B cell (primary cell): ENCODE measurements around the gene SLC41A3. TPM values are rescaled to one million over a fixed set of nuclear protein-coding genes. Genes with fewer than 3 reads are reported as not detected.

ENCODE experiments used
- ATAC-seq: fragments of 200-7000 bp; cut with Tn5 transposase; one replicate; pipeline ENCODE4 v1.10.0; 2021; ENCODE audit warnings: low read depth, mild to moderate bottlenecking, moderate number of reproducible peaks, moderate library complexity
- CTCF ChIA-PET: fragments of 350-600 bp; sonication (Branson Sonifier 250); formaldehyde crosslinking; loops from one replicate; lab custom pipeline; 2021; ENCODE audit warnings: antibody characterized with exemption, inconsistent platforms; lab: Charles Lee
- POLR2A ChIA-PET: fragments of 350-600 bp; sonication (Branson Sonifier 250); formaldehyde crosslinking; loops from one replicate; lab custom pipeline; 2021; ENCODE audit warnings: antibody characterized with exemption; lab: Charles Lee
- DNase-seq: peaks from one replicate; pipeline ENCODE4 v3.0.0; 2013
- H2AFZ ChIP-seq: 2 replicates; pipeline ENCODE4 v1.6.1; 2012; ENCODE audit warnings: mild to moderate bottlenecking, low read depth, low read length; ENCODE audit not compliant: insufficient read depth, poor library complexity, severe bottlenecking
- H3K27ac ChIP-seq, 2 donors: 1 replicate in 1 of 2; 2 replicates in 1 of 2; pipeline ENCODE4 v1.5.1; 2012 to 2013; ENCODE audit warnings: low read length in 2 of 2, mild to moderate bottlenecking in 2 of 2, moderate library complexity in 1 of 2
- H3K27me3 ChIP-seq, 4 experiments: fragments of 200-600 bp in 1 of 4; sonication (generic) in 1 of 4; replicated peaks in 1 of 4; 1 replicate in 2 of 4; 2 replicates in 2 of 4; pipeline versions ENCODE4 v1.6.1 to v1.7.0; 2013 to 2016; ENCODE audit warnings: low read length in 3 of 4, mild to moderate bottlenecking in 2 of 4, mixed read lengths in 1 of 4, moderate library complexity in 1 of 4; ENCODE audit not compliant: insufficient read depth in 4 of 4, control insufficient read depth in 3 of 4; ENCODE audit errors: control extremely low read depth in 1 of 4
- H3K36me3 ChIP-seq, 2 experiments: replicated peaks in 1 of 2; 1 replicate in 1 of 2; 2 replicates in 1 of 2; pipeline versions ENCODE4 v1.6.1 to v1.7.1; 2013; ENCODE audit warnings: low read length in 1 of 2; ENCODE audit not compliant: insufficient read depth in 2 of 2, control insufficient read depth in 1 of 2; ENCODE audit errors: control extremely low read depth in 1 of 2, extremely low read depth in 1 of 2
- H3K4me1 ChIP-seq, 2 donors: fragments of 200-600 bp in 1 of 2; sonication (generic) in 1 of 2; 1 replicate in 1 of 2; 2 replicates in 1 of 2; pipeline versions ENCODE4 v1.5.1 to v1.6.1; 2013 to 2017; ENCODE audit warnings: low read length in 2 of 2; ENCODE audit not compliant: control insufficient read depth in 2 of 2, insufficient read depth in 2 of 2
- H3K4me2 ChIP-seq: replicated peaks from 2 replicates; pipeline ENCODE3; 2012; ENCODE audit warnings: mild to moderate bottlenecking, low read depth, low read length; ENCODE audit not compliant: poor library complexity, severe bottlenecking
- H3K4me3 ChIP-seq, 5 experiments: fragments of 200-600 bp in 1 of 5; sonication (generic) in 1 of 5; 1 replicate in 3 of 5; 2 replicates in 2 of 5; pipeline versions ENCODE4 v1.5.1 to v1.7.0; 2011 to 2016; ENCODE audit warnings: low read length in 4 of 5, mild to moderate bottlenecking in 4 of 5, low read depth in 2 of 5, control low read depth in 1 of 5, moderate library complexity in 1 of 5; ENCODE audit not compliant: insufficient read depth in 1 of 5; ENCODE audit errors: control extremely low read depth in 1 of 5, extremely low read depth in 1 of 5
- H3K79me2 ChIP-seq: fragments of 200-600 bp; sonication (generic); one replicate; pipeline ENCODE4 v1.6.0; 2016; ENCODE audit warnings: low read length; ENCODE audit not compliant: control insufficient read depth, insufficient read depth
- H3K9ac ChIP-seq: fragments of 200-600 bp; sonication (generic); 2 replicates; pipeline ENCODE4 v1.6.1; 2017; ENCODE audit warnings: mild to moderate bottlenecking, low read length, moderate library complexity
- H3K9me3 ChIP-seq, 3 donors: one replicate each; pipeline versions ENCODE4 v1.6.1 to v1.7.1; 2013; ENCODE audit warnings: low read length in 2 of 3; ENCODE audit not compliant: control insufficient read depth in 2 of 3, insufficient read depth in 1 of 3; ENCODE audit errors: control extremely low read depth in 1 of 3
- H4K20me1 ChIP-seq: 2 replicates; pipeline ENCODE4 v1.6.0; 2012; ENCODE audit warnings: mild to moderate bottlenecking, low read length; ENCODE audit not compliant: insufficient read depth, control insufficient read depth, poor library complexity, severe bottlenecking
- H3K27ac Mint-ChIP-seq: one replicate; pipeline ENCODE4 v1.8.0; 2021; ENCODE audit warnings: mixed read lengths
- H3K27me3 Mint-ChIP-seq: one replicate; pipeline ENCODE4 v1.8.0; 2021; ENCODE audit warnings: mixed read lengths
- H3K4me1 Mint-ChIP-seq: one replicate; pipeline ENCODE4 v1.8.0; 2021; ENCODE audit warnings: mixed read lengths
- H3K4me3 Mint-ChIP-seq: one replicate; pipeline ENCODE4 v1.8.0; 2021; ENCODE audit warnings: mixed read lengths
- H3K9me3 Mint-ChIP-seq: one replicate; pipeline ENCODE4 v1.8.0; 2022; ENCODE audit warnings: mixed read lengths; ENCODE audit not compliant: insufficient read depth
- EZH2 ChIP-seq: IDR thresholded peaks from 2 replicates; pipeline ENCODE4 v1.6.1; 2012; ENCODE audit warnings: borderline replicate concordance, low read depth, mild to moderate bottlenecking, moderate library complexity, low read length; ENCODE audit not compliant: insufficient read depth, poor library complexity, severe bottlenecking
- WGBS: methylation state at CpG from one replicate; pipeline ENCODE4 v1.1.5; 2013; ENCODE audit warnings: missing lambda C conversion rate; ENCODE audit not compliant: insufficient coverage; 5-methylcytosine and 5-hydroxymethylcytosine counted together
- intact Hi-C: fragments of 100-400 bp; cut with micrococcal nuclease; formaldehyde crosslinking; loops from one replicate; pipeline ENCODE4 v1.10.0; 2022
- polyA plus RNA-seq: library from polyadenylated mRNA; depleted of rRNA; stranded (reverse); fragments of >200 nt; gene quantifications from 2 replicates; pipeline ENCODE4 v1.2.3, GENCODE V29; 2012
- total RNA-seq, 2 donors: library from RNA; stranded (reverse); fragments of 120-200 nt in 1 of 2; gene quantifications; 1 replicate in 1 of 2; 2 replicates in 1 of 2; pipeline versions ENCODE4 v1.2.3 to v1.2.4, GENCODE V29; 2013 to 2022
- TF ChIP-seq, protein P1 (sequence below): fragments of 200-600 bp; IDR thresholded peaks from one replicate; pipeline ENCODE4 v1.8.0; 2022; ENCODE audit warnings: antibody characterized with exemption, mild to moderate bottlenecking

The SLC41A3 gene
- total and polyA plus RNA-seq, 2 donors (not counting 1 experiment from before 2014, with no cell fraction given), result 34.2 to 39.3 TPM

DNA sequence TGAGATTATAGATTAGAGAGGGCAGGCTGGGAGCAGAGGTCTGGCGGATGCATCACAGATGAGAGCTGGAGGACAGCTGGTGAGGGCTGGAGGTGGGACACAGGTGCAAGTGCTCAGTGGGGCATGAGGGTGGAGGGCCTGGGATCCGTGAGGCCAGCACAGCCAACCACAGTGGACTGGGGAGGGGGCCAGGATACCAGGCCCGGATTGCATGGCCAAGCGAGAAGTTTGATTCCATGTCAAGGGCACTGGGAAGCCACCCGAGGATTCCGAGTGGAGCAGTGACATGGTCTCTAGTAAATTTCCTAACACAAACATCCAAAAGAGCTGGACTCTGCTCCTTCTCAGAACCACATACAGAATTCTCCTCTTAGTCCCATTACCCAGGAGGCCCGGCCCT lies 44.0 kb upstream of the SLC41A3 start:
- 82% methylated on average over 6 of the region's 7 CpGs for WGBS
- DNase-seq, result no peak

DNA sequence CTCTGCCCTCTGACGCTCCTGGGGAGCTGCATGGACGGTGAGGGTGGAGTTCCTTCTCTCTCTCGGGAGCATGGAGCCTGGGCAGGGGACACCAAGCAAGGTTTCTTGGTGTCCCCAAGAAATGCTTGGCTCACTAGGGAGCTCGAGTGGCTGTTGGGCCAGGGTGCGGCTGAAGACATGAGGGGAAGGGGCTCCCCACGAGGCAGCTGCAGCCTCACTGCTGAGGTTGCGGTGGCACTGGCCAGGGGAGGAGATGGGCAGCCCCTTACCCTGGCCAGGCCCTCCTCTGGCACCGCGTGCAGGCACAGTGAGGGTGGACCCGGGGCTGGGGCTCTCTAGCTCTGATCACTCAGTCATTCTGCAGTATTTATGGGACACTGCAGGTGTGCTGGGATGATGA lies 43.5 kb upstream of the SLC41A3 start:
- Mint-ChIP-seq H3K4me3 (no peak overlapping the region), H3K27ac (no peak overlapping the region), H3K9me3 (no peaks in the 10 kb centered on the region), H3K4me1 (no peaks in the 10 kb centered on the region), H3K27me3 (peaks cover 5% of the 10 kb centered on the region)
- DNase-seq, result no peak
- H3K4me3 ChIP-seq, result no peak overlapping the region
- intact Hi-C loops, result no loop called here
- H4K20me1 ChIP-seq, result no peaks in the 10 kb centered on the region
- H3K9me3 ChIP-seq, result no peaks in the 10 kb centered on the region
- POLR2A ChIA-PET, result no interaction called here
- 79% methylated on average over 7 of the region's 10 CpGs for WGBS
- H3K27me3 ChIP-seq, result no peaks in the 10 kb centered on the region
- H3K79me2 ChIP-seq, result no peaks in the 10 kb centered on the region
- H3K27ac ChIP-seq, result no peak overlapping the region
- H3K9ac ChIP-seq, result no peak overlapping the region
- no peak for ATAC-seq
- H3K4me1 ChIP-seq, result no peaks in the 10 kb centered on the region
- H3K36me3 ChIP-seq, result no peaks in the 10 kb centered on the region
- TF ChIP-seq, protein P1, sequence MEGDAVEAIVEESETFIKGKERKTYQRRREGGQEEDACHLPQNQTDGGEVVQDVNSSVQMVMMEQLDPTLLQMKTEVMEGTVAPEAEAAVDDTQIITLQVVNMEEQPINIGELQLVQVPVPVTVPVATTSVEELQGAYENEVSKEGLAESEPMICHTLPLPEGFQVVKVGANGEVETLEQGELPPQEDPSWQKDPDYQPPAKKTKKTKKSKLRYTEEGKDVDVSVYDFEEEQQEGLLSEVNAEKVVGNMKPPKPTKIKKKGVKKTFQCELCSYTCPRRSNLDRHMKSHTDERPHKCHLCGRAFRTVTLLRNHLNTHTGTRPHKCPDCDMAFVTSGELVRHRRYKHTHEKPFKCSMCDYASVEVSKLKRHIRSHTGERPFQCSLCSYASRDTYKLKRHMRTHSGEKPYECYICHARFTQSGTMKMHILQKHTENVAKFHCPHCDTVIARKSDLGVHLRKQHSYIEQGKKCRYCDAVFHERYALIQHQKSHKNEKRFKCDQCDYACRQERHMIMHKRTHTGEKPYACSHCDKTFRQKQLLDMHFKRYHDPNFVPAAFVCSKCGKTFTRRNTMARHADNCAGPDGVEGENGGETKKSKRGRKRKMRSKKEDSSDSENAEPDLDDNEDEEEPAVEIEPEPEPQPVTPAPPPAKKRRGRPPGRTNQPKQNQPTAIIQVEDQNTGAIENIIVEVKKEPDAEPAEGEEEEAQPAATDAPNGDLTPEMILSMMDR, result no peak
- TF ChIP-seq EZH2, result no peak
- CTCF ChIA-PET, result no interaction called here
- no peak overlapping the region for H2AFZ ChIP-seq
- no peak overlapping the region for H3K4me2 ChIP-seq

More for the DNA sequence above, 44.0 kb upstream of the SLC41A3 start:
- Mint-ChIP-seq H3K27me3 (peaks cover 5% of the 10 kb centered on the region), H3K4me1 (no peaks in the 10 kb centered on the region), H3K9me3 (no peaks in the 10 kb centered on the region), H3K4me3 (no peak overlapping the region), H3K27ac (no peak overlapping the region)
- Histone ChIP-seq H3K27ac (no peak overlapping the region), H3K27me3 (no peaks in the 10 kb centered on the region), H3K9ac (no peak overlapping the region), H4K20me1 (no peaks in the 10 kb centered on the region), H2AFZ (no peak overlapping the region), H3K4me3 (no peak overlapping the region), H3K79me2 (no peaks in the 10 kb centered on the region), H3K4me1 (no peaks in the 10 kb centered on the region), H3K9me3 (no peaks in the 10 kb centered on the region), H3K4me2 (no peak overlapping the region), H3K36me3 (no peaks in the 10 kb centered on the region)
- ATAC-seq, result no peak
- intact Hi-C loops, result no loop called here
- no peak for TF ChIP-seq EZH2
- TF ChIP-seq, protein P1, result no peak
- CTCF ChIA-PET, result no interaction called here
- POLR2A ChIA-PET, result no interaction called here
